D721Med (cell line): ENCODE measurements around the gene CCL1.
"Not testable (repeated sequence)": the region's sequence is repeated elsewhere in the genome, so short reads cannot be mapped to it uniquely, and the experiment has no call there.

Experiments used
- DNase-seq: peaks from one replicate; pipeline ENCODE4 v3.0.0; 2011; ENCODE audit warnings: low spot score; ENCODE audit not compliant: insufficient read length
- FAIRE-seq: peaks from 2 replicates; lab custom pipeline; 2011; peaks lifted over from hg19 to GRCh38; lab: Jason Lieb, UNC
- TF ChIP-seq, protein P1 (sequence below): IDR thresholded peaks from 2 replicates; pipeline ENCODE4 v1.5.1; 2012; ENCODE audit warnings: mild to moderate bottlenecking, control low read depth; ENCODE audit not compliant: insufficient read depth; ENCODE audit errors: missing control alignments

Gene CCL1

DNA sequence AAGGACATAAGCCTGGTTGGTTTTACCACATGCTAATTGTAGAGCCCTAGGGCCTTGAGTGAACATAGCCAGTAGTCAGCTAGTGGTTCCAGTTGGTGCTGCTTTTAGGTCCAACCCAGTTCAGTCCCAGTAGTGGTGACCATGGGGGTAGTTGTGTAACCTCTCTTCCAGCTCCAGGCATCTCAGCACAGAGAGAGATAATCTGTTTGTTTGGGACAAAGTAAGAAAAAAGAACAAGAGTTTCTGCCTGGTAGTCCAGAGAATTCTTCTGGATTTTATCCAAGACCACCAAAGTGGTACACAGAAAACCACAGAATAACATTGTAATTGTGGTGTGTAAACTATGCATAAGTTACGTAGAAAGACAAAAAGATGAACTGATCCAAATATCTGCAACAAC, 11.9 kb downstream of the CCL1 start:
- TF ChIP-seq, protein P1, sequence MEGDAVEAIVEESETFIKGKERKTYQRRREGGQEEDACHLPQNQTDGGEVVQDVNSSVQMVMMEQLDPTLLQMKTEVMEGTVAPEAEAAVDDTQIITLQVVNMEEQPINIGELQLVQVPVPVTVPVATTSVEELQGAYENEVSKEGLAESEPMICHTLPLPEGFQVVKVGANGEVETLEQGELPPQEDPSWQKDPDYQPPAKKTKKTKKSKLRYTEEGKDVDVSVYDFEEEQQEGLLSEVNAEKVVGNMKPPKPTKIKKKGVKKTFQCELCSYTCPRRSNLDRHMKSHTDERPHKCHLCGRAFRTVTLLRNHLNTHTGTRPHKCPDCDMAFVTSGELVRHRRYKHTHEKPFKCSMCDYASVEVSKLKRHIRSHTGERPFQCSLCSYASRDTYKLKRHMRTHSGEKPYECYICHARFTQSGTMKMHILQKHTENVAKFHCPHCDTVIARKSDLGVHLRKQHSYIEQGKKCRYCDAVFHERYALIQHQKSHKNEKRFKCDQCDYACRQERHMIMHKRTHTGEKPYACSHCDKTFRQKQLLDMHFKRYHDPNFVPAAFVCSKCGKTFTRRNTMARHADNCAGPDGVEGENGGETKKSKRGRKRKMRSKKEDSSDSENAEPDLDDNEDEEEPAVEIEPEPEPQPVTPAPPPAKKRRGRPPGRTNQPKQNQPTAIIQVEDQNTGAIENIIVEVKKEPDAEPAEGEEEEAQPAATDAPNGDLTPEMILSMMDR: no peak
- DNase-seq (no peak), FAIRE-seq (no peak)

DNA sequence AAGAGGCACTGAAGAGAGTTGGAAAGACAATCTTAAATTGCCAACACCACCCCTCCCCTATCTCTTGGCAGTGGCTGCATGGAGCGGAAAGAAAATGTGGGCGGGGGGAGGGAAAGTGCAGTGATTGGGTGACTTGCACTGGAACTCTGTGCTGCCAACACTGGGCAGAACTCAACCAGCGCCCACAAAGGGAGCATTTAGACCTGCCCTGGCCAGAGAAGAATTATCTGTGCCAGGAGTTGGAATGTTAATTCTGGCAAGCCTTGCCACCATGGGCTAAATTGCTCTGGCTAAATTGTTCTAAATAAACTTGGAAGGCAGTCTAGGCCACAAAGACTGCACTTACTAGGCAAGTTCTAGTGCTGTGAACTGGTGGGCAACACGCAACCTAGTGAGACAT, 13.3 kb downstream of the CCL1 start:
- FAIRE-seq: no peak
- no peak for DNase-seq
- TF ChIP-seq, protein P1: no peak

DNA sequence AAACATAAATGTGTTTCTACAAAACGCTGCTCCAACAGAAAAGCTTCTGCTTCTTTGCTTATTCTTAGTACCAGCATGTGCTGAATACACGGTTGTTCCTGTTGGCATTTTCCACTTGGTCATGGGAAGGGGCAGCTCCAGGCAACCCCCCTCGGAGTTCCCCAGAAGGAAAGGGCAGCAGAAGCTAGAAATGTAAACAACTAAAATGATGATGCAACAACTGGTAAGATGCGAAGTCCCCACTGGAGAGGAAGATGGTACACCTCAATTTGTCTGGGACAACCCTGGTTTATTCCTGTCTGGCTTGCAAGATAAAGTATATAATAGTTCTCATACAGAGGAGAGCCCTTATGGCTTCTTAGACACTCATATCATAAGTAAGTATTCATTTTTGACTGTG, 16.0 kb downstream of the CCL1 start:
- TF ChIP-seq, protein P1: no peak
- no peak for FAIRE-seq
- DNase-seq: no peak

DNA sequence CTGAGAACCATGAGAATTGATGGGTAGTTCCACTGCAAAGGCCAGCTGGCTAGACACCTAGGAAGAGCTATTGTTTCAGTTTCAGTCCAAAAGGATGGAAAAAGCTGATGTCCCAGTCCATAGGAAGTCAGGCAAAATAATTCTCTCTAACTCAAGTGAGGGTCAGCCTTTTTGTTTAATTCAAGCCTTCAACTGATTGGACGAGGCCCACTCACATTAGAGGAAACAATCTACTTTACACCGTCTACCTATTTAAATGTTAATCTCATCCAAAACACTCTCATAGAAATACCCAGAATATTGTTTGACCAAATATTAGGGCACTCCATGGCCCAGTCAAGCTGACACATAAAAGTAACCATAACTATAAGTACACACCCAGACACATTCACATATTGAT, 21.1 kb downstream of the CCL1 start:
- TF ChIP-seq, protein P1: no peak
- DNase-seq (no peak), FAIRE-seq (no peak)

DNA sequence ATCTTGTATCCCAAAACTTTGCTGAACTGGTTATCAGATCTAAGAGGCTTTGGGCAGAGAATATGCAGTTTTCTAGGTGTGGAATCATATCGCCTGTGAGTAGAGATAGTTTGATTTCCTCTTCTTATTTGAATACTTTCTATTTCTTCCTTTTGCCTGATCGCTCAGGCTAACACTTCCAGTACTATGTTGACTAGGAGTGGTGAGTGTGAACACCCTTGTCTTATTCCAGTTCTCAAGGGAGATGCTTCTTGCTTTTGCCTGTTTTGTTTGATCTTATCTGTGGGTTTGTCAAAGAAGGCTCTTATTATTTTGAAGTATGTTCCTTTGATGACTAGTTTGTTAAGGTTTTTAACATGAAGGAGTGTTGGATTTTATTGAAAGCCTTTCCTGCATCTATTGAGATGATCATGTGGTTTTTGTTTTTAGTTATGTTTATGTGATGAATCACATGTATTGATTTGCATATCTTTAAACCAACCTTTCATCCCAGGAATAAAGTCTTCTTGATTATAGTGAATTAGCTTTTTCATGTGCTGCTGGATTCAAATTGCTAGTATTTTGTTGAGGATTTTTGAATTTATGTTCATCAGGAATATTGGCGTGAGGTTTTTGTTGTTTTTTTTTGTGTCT, 23.8 kb downstream of the CCL1 start:
- TF ChIP-seq, protein P1: no peak
- FAIRE-seq: no peak

DNA sequence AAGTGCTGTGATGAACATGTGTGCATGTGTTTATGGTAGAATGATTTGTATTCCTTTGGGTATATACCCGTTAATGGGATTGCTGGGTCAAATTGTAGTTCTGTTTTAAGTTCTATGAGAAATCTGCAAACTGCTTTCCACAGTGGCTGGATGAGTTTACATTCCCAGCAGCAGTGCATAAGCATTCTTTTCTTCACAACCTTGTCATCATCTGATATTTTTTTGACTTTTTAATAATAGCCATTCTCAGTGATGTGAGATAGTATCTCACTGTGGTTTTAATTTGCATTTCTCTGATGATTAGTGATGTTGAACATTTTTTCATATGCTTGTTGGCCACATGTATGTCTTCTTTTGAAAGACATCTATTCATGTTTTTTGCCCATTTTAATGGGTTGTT, 25.3 kb downstream of the CCL1 start:
- no peak for FAIRE-seq
- no peak for DNase-seq
- TF ChIP-seq, protein P1: no peak

More for the DNA sequence above, 23.8 kb downstream of the CCL1 start:
- DNase-seq: no peak

DNA sequence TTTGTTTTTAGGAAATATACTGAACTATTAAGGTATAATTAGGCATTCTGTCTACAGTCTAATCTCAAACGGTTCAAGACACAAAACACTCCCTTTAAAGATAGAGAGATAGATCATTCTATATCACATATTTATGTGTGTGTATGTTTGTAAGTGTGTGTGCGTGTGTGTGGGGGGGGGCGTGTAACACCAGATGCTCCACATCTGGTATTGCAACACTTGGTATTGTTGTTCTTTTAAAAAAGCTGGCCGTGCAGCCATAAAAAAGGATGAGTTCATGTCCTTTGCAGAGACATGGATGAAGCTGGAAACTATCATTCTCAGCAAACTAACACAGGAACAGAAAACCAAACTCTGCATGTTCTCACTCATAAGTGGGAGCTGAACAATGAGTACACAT, 35.5 kb downstream of the CCL1 start:
- not testable (repeated sequence) for FAIRE-seq, DNase-seq

DNA sequence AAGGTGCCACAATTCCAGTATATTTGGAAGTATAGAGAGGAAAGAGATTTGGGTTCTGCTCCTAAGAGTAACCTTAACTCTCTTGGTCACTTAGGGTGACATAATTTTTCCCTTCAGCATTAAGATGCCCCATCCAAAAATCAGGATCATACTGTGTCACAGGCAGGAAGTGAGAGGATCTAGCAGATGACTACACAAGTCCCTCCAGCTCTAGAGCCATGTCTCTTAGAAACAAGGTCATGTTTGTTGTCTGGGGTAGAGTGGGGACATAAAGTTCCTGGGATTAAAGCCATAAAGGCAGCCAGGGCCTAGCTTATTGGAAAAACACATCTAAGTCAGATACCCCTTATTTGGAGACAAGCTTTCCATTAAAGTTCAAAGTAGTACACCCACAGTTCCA, 41.1 kb downstream of the CCL1 start:
- TF ChIP-seq, protein P1: no peak
- DNase-seq: no peak
- FAIRE-seq: no peak
